Suprapubic skin (tissue), 3 donors: ENCODE results near the gene CDADC1.

Source experiments
- EP300 ChIP-seq: sonication (generic); formaldehyde crosslinking; IDR thresholded peaks from one replicate; pipeline ENCODE4 v1.6.1; 2017; ENCODE audit warnings: antibody characterized with exemption
- TF ChIP-seq, protein P1 (sequence below), 2 donors: fragments of 200-600 bp in 1 of 2; fragments of 450-650 bp in 1 of 2; sonication (generic) in 1 of 2; IDR thresholded peaks; one replicate each; pipeline ENCODE4 v1.5.1; 2016 to 2019; ENCODE audit warnings: antibody characterized with exemption in 2 of 2, mild to moderate bottlenecking in 1 of 2, moderate library complexity in 1 of 2

DNA sequence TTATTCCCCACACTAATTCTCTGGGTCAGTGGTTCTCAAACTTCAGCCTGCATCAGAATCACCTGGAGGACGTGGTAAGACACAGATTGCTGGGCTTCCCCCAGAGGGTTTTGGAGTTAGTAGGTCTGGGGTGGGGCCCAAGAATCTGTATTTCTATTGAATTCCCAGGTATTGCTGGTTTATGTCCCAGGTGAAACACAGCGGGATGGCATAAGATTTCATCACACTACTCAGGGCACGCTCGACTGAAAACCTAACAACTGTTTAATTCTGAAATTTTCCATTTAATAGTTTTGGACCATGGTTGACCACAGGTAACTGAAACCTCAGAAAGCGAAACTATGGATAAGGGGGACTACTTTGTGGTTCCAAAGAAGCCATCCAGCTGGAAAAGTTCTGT, 21.1 kb upstream of the CDADC1 start:
- TF ChIP-seq, protein P1, sequence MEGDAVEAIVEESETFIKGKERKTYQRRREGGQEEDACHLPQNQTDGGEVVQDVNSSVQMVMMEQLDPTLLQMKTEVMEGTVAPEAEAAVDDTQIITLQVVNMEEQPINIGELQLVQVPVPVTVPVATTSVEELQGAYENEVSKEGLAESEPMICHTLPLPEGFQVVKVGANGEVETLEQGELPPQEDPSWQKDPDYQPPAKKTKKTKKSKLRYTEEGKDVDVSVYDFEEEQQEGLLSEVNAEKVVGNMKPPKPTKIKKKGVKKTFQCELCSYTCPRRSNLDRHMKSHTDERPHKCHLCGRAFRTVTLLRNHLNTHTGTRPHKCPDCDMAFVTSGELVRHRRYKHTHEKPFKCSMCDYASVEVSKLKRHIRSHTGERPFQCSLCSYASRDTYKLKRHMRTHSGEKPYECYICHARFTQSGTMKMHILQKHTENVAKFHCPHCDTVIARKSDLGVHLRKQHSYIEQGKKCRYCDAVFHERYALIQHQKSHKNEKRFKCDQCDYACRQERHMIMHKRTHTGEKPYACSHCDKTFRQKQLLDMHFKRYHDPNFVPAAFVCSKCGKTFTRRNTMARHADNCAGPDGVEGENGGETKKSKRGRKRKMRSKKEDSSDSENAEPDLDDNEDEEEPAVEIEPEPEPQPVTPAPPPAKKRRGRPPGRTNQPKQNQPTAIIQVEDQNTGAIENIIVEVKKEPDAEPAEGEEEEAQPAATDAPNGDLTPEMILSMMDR (IDR thresholded peaks at IDR 0.05) = no peak
- no peak for TF ChIP-seq EP300
